Endothelial cell of umbilical vein (primary cell): ENCODE measurements around the gene ADAM8. TPM values are rescaled to one million over a fixed set of nuclear protein-coding genes. Genes with fewer than 3 reads are reported as not detected.

ENCODE experiments used
- BruUV-seq: library from RNA; stranded (reverse); fragments of 400-500 nt; replicated peaks from 2 replicates; lab custom pipeline; 2021; lab: Mats Ljungman, UMichigan
- CTCF ChIA-PET: fragments of 300-600, 350-600 bp; sonication (Branson Sonifier 250); formaldehyde crosslinking; loops from one replicate; lab custom pipeline; 2021; ENCODE audit warnings: antibody characterized with exemption, inconsistent platforms; lab: Charles Lee
- POLR2A ChIA-PET: fragments of 300-600, 350-600 bp; sonication (Branson Sonifier 250); formaldehyde crosslinking; loops from one replicate; lab custom pipeline; 2021; ENCODE audit warnings: antibody characterized with exemption, inconsistent platforms; lab: Charles Lee
- DNase-seq: peaks from one replicate; pipeline ENCODE4 v3.0.0-alpha.2; 2011; ENCODE audit warnings: low read depth, low spot score
- FAIRE-seq: peaks from 2 replicates; lab custom pipeline; 2011; peaks lifted over from hg19 to GRCh38; lab: Jason Lieb, UNC
- H2AFZ ChIP-seq: 2 replicates; pipeline ENCODE4 v1.6.0; 2012; ENCODE audit warnings: low read depth, low read length, control low read depth, inconsistent platforms
- H3K27ac ChIP-seq: 2 replicates; pipeline ENCODE4 v1.5.1; 2011; ENCODE audit warnings: low read depth, mild to moderate bottlenecking, control low read depth, low read length, moderate library complexity; ENCODE audit not compliant: insufficient read depth
- H3K27me3 ChIP-seq, 2 experiments: 2 replicates each; pipeline versions ENCODE4 v1.6.0 to v1.6.1; 2011; ENCODE audit warnings: low read length in 2 of 2, mixed read lengths in 1 of 2; ENCODE audit not compliant: control insufficient read depth in 2 of 2, insufficient read depth in 2 of 2
- H3K36me3 ChIP-seq, 2 experiments: 2 replicates in 1 of 2; 3 replicates in 1 of 2; pipeline ENCODE4 v1.5.1; 2011; ENCODE audit warnings: low read length in 2 of 2, mild to moderate bottlenecking in 1 of 2, moderate library complexity in 1 of 2; ENCODE audit not compliant: control insufficient read depth in 2 of 2, insufficient read depth in 2 of 2; ENCODE audit errors: extremely low read depth in 1 of 2
- H3K4me1 ChIP-seq: 3 replicates; pipeline ENCODE4 v1.5.1; 2011; ENCODE audit warnings: mild to moderate bottlenecking, low read length; ENCODE audit not compliant: control insufficient read depth, insufficient read depth; ENCODE audit errors: extremely low read depth
- H3K4me2 ChIP-seq: 2 replicates; pipeline ENCODE4 v1.6.1; 2011; ENCODE audit warnings: low read length, control low read depth, mixed read lengths; ENCODE audit not compliant: insufficient read depth
- H3K4me3 ChIP-seq, 3 experiments: fragments of 200-600 bp in 1 of 3; sonication (generic), shearing (Covaris generic) in 1 of 3; replicated peaks in 1 of 3; 2 replicates each; pipeline ENCODE4 v1.5.1; 2011 to 2016; ENCODE audit warnings: control low read depth in 3 of 3, low read length in 3 of 3, mild to moderate bottlenecking in 2 of 3, inconsistent platforms in 1 of 3, low read depth in 1 of 3, moderate library complexity in 1 of 3; ENCODE audit not compliant: insufficient read depth in 1 of 3
- H3K79me2 ChIP-seq: 2 replicates; pipeline ENCODE4 v1.6.0; 2012; ENCODE audit warnings: low read length, inconsistent platforms; ENCODE audit not compliant: control insufficient read depth, insufficient read depth
- H3K9ac ChIP-seq: replicated peaks from 2 replicates; pipeline ENCODE3; 2011; ENCODE audit warnings: low read length, control low read depth; ENCODE audit not compliant: insufficient read depth; ENCODE audit errors: extremely low read depth
- H3K9me1 ChIP-seq: replicated peaks from 3 replicates; pipeline ENCODE4 v1.6.0; 2011; ENCODE audit warnings: mild to moderate bottlenecking, low read length; ENCODE audit not compliant: control insufficient read depth, insufficient read depth; ENCODE audit errors: extremely low read depth
- H3K9me3 ChIP-seq: replicated peaks from 2 replicates; pipeline ENCODE4 v1.5.1; 2012; ENCODE audit warnings: low read length, inconsistent platforms; ENCODE audit not compliant: control insufficient read depth, insufficient read depth
- H4K20me1 ChIP-seq: replicated peaks from 2 replicates; pipeline ENCODE3; 2011; ENCODE audit warnings: mild to moderate bottlenecking, low read length; ENCODE audit not compliant: control insufficient read depth, insufficient read depth; ENCODE audit errors: extremely low read depth
- EZH2 ChIP-seq: IDR thresholded peaks from 2 replicates; pipeline ENCODE4 v1.6.1; 2012; ENCODE audit warnings: borderline replicate concordance, low read depth, mild to moderate bottlenecking, moderate library complexity, low read length, inconsistent platforms; ENCODE audit not compliant: severe bottlenecking
- FOS ChIP-seq: IDR thresholded peaks from 2 replicates; pipeline ENCODE4 v1.6.1; 2011; ENCODE audit warnings: mild to moderate bottlenecking, low read length, moderate library complexity, borderline replicate concordance; ENCODE audit not compliant: insufficient read depth
- GATA2 ChIP-seq: IDR thresholded peaks from 2 replicates; pipeline ENCODE4 v1.7.0; 2011; ENCODE audit warnings: low read depth, mild to moderate bottlenecking, moderate library complexity, mixed read lengths, low read length; ENCODE audit not compliant: insufficient read length, insufficient read depth
- JUN ChIP-seq: IDR thresholded peaks from 2 replicates; pipeline ENCODE4 v1.6.1; 2011; ENCODE audit warnings: borderline replicate concordance, low read depth; ENCODE audit not compliant: insufficient read length, insufficient read depth
- MYC ChIP-seq: IDR thresholded peaks from one replicate; pipeline ENCODE4 v1.6.1; 2011; ENCODE audit warnings: mild to moderate bottlenecking, low read depth, low read length
- POLR2A ChIP-seq: IDR thresholded peaks from 2 replicates; pipeline ENCODE4 v1.6.1; 2012; ENCODE audit warnings: low read depth, mild to moderate bottlenecking, control low read depth, low read length
- POLR2AphosphoS5 ChIP-seq: IDR thresholded peaks from 2 replicates; pipeline ENCODE4 v1.6.1; 2012; ENCODE audit warnings: low read depth, mild to moderate bottlenecking, control low read depth, low read length, moderate library complexity; ENCODE audit not compliant: insufficient read depth
- dilution Hi-C: fragments of 300-500 bp; cut with MboI; formaldehyde crosslinking; loops from one replicate; pipeline ENCODE4 v1.15.0; 2019; ENCODE audit warnings: low sequenced_read_pairs; ENCODE audit not compliant: extremely low pct_ligation_motif_present
- intact Hi-C: fragments of 100-400 bp; cut with micrococcal nuclease; formaldehyde crosslinking; loops from one replicate; pipeline ENCODE4 v1.10.0; 2022
- polyA plus RNA-seq, 4 experiments: library from polyadenylated mRNA; depleted of rRNA in 3 of 4; stranded (reverse) in 3 of 4; unstranded in 1 of 4; fragments of >200 nt; gene quantifications; 2 replicates each; pipeline versions ENCODE4 v1.2.1 to v1.2.3, GENCODE V29; 2011 to 2012; ENCODE audit warnings: missing spikeins in 1 of 4
- total RNA-seq: library from RNA; stranded (reverse); gene quantifications from 2 replicates; pipeline ENCODE4 v1.2.3, GENCODE V29; 2021
- TF ChIP-seq, protein P1 (sequence below), 2 donors: IDR thresholded peaks; 1 replicate in 1 of 2; 2 replicates in 1 of 2; pipeline ENCODE4 v1.5.1; 2011; ENCODE audit warnings: low read length in 2 of 2, mild to moderate bottlenecking in 2 of 2, moderate library complexity in 2 of 2, control low read depth in 1 of 2, inconsistent platforms in 1 of 2, low read depth in 1 of 2; ENCODE audit not compliant: insufficient read depth in 1 of 2; ENCODE audit errors: extremely low read depth in 1 of 2
- TF ChIP-seq, protein P2 (sequence below): IDR thresholded peaks from 2 replicates; pipeline ENCODE4 v1.6.1; 2011; ENCODE audit not compliant: insufficient read depth, insufficient read length

ADAM8 gene
- total and polyA plus RNA-seq, 2 donors (not counting 3 experiments of a cell fraction or from before 2014, with no cell fraction given): 0.51 to 0.55 TPM

DNA sequence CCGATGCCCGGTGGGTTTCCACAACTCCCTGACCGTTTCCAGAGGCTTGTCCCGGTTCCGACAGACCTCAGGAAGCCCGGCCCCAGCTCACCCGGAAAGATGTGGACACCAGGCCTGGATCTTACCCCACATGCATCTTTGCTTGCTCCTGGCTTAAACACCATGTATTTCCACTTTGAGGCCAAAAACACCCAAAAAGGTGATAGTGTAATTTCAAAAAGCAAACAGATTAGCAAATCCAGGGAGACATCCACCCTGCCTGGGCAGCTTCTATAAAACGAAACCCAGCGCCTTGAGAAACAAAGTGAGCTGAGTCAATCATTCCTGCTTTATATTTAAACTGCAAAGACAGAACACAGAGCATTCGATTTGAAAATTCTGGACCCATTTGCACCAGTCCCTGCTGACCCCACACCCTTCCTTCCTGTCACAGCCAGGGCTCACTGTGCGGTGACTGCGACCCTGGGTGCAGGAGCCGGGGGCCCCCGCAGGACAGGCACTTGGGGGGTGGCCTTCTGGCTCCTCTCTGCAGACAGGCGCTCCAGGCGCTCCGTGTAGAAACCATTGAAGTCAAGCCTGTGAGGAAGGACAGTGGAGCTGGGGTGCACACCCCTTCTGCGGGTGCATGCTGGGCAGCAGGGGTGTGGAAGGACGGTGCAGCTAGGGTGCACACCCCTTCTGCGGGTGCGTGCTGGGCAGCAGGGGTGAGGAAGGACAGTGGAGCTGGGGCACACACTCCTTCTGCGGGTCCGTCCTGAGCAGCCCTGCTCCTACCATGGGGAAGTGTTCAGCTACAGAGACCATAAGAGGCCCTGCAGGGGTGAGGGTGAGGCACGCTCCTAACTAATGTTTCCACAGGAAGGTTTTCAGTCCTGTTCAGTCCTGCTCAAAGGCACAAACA, 2.9 kb upstream of the ADAM8 start:
- no peaks in the 10 kb centered on the region for H3K79me2 ChIP-seq
- H3K4me3 ChIP-seq: no peak overlapping the region
- ChIA-PET CTCF (no interaction called here), POLR2A (no interaction called here)
- no peak overlapping the region for H3K4me2 ChIP-seq
- no peak overlapping the region for H3K27ac ChIP-seq
- H2AFZ ChIP-seq: no peak overlapping the region
- H3K9me3 ChIP-seq: no peaks in the 10 kb centered on the region
- no TSS peak for BruUV-seq
- H3K36me3 ChIP-seq: peaks cover 4 to 28% of the 10 kb centered on the region in 2 experiments
- H3K9ac ChIP-seq: no peak overlapping the region
- intact Hi-C loops (no loop called here), dilution Hi-C loops (no loop called here)
- H3K27me3 ChIP-seq: peaks cover 5 to 10% of the 10 kb centered on the region in 2 experiments
- no peak for FAIRE-seq
- no peak for DNase-seq
- H4K20me1 ChIP-seq: no peaks in the 10 kb centered on the region
- no peaks in the 10 kb centered on the region for H3K9me1 ChIP-seq
- H3K4me1 ChIP-seq: no peaks in the 10 kb centered on the region
- TF ChIP-seq MYC (no peak), FOS (no peak), POLR2AphosphoS5 (no peak), POLR2A (no peak), GATA2 (no peak), EZH2 (no peak), JUN (no peak)
- TF ChIP-seq, protein P1, sequence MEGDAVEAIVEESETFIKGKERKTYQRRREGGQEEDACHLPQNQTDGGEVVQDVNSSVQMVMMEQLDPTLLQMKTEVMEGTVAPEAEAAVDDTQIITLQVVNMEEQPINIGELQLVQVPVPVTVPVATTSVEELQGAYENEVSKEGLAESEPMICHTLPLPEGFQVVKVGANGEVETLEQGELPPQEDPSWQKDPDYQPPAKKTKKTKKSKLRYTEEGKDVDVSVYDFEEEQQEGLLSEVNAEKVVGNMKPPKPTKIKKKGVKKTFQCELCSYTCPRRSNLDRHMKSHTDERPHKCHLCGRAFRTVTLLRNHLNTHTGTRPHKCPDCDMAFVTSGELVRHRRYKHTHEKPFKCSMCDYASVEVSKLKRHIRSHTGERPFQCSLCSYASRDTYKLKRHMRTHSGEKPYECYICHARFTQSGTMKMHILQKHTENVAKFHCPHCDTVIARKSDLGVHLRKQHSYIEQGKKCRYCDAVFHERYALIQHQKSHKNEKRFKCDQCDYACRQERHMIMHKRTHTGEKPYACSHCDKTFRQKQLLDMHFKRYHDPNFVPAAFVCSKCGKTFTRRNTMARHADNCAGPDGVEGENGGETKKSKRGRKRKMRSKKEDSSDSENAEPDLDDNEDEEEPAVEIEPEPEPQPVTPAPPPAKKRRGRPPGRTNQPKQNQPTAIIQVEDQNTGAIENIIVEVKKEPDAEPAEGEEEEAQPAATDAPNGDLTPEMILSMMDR (IDR thresholded peaks at IDR 0.05; ENCODE audit: extremely low read depth in 1 of 2, insufficient read depth in 1 of 2, low read depth in 1 of 2, low read length in 2 of 2): no peak
- TF ChIP-seq, protein P2, sequence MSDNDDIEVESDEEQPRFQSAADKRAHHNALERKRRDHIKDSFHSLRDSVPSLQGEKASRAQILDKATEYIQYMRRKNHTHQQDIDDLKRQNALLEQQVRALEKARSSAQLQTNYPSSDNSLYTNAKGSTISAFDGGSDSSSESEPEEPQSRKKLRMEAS: no peak
